HepG2 (cell line): Measurements from ENCODE around the gene DNAJC5. TPM values are rescaled to one million over a fixed set of nuclear protein-coding genes. Genes with fewer than 3 reads are reported as not detected.

Experiments
- CBFB ChIP-seq: sonication (generic); formaldehyde crosslinking; IDR thresholded peaks from 2 replicates; pipeline ENCODE4 v1.4.0; 2020; ENCODE audit warnings: missing genetic modification reagents
- DMAP1 ChIP-seq: IDR thresholded peaks from 2 replicates; pipeline ENCODE4 v1.6.1; 2016
- DNMT3B ChIP-seq: conservative IDR thresholded peaks from 2 replicates; pipeline ENCODE4 v1.6.1; 2016; ENCODE audit warnings: missing biosample characterization, control low read depth
- GATA4 ChIP-seq: sonication (generic); IDR thresholded peaks from 2 replicates; pipeline ENCODE4 v1.6.1; 2016; ENCODE audit warnings: antibody characterized with exemption, low read depth, borderline replicate concordance
- MXD4 ChIP-seq: IDR thresholded peaks from 2 replicates; pipeline ENCODE4 v1.6.1; 2016; ENCODE audit warnings: mild to moderate bottlenecking, missing biosample characterization, missing genetic modification reagents
- NAIF1 ChIP-seq: sonication (generic); formaldehyde crosslinking; IDR thresholded peaks from 2 replicates; pipeline ENCODE4 v1.5.0; 2020; ENCODE audit warnings: mild to moderate bottlenecking, missing genetic modification reagents, borderline replicate concordance
- NFIC ChIP-seq: IDR thresholded peaks from 2 replicates; pipeline ENCODE4 v1.6.1; 2012; ENCODE audit warnings: mild to moderate bottlenecking, low read length, inconsistent platforms
- POLR2AphosphoS2 ChIP-seq: IDR thresholded peaks from 2 replicates; pipeline ENCODE4 v1.6.1; 2011; ENCODE audit warnings: low read depth, low read length, improper control_type of control experiment
- RXRB ChIP-seq: IDR thresholded peaks from 2 replicates; pipeline ENCODE4 v1.6.1; 2016; ENCODE audit warnings: borderline replicate concordance, missing genetic modification reagents, missing compliant biosample characterization
- TMF1 ChIP-seq: sonication (generic); formaldehyde crosslinking; IDR thresholded peaks from 2 replicates; pipeline ENCODE4 v1.8.1; 2022; ENCODE audit warnings: low read depth, missing genetic modification reagents
- ZFP62 ChIP-seq: sonication (generic); formaldehyde crosslinking; IDR thresholded peaks from 2 replicates; pipeline ENCODE4 v1.4.0; 2020; ENCODE audit warnings: missing genetic modification reagents
- ZMYM2 ChIP-seq: sonication (generic); formaldehyde crosslinking; IDR thresholded peaks from 2 replicates; pipeline ENCODE4 v1.8.0; 2022; ENCODE audit warnings: mild to moderate bottlenecking, missing genetic modification reagents
- ZNF264 ChIP-seq: sonication (generic); formaldehyde crosslinking; IDR thresholded peaks from 2 replicates; pipeline ENCODE4 v1.4.0; 2020; ENCODE audit warnings: missing genetic modification reagents
- ZNF331 ChIP-seq: sonication (generic); formaldehyde crosslinking; IDR thresholded peaks from 2 replicates; pipeline ENCODE4 v1.4.0; 2020; ENCODE audit warnings: missing genetic modification reagents
- ZNF557 ChIP-seq: sonication (generic); formaldehyde crosslinking; IDR thresholded peaks from 2 replicates; pipeline ENCODE4 v1.4.0; 2020; ENCODE audit warnings: missing genetic modification reagents
- ZNF558 ChIP-seq: sonication (generic); formaldehyde crosslinking; IDR thresholded peaks from 2 replicates; pipeline ENCODE4 v1.9.0; 2022; ENCODE audit warnings: mild to moderate bottlenecking, missing genetic modification reagents, borderline replicate concordance
- ZNF768 ChIP-seq: sonication (generic); formaldehyde crosslinking; IDR thresholded peaks from 2 replicates; pipeline ENCODE4 v1.4.0; 2020; ENCODE audit warnings: missing genetic modification reagents
- ZNF790 ChIP-seq: sonication (generic); formaldehyde crosslinking; IDR thresholded peaks from 2 replicates; pipeline ENCODE4 v1.8.0; 2022; ENCODE audit warnings: missing genetic modification reagents, mild to moderate bottlenecking, borderline replicate concordance
- polyA plus RNA-seq, 8 experiments: library from polyadenylated mRNA; depleted of rRNA in 3 of 8; stranded (reverse) in 7 of 8; unstranded in 1 of 8; fragments of >200 nt; fragmentation: Illumina TruSeq in 4 of 8; extraction: Trizol in 4 of 8; gene quantifications; 2 replicates each; pipeline versions ENCODE4 v1.2.1 to v1.2.3, GENCODE V29; 2011 to 2016; ENCODE audit warnings: low read depth in 4 of 8, missing spikeins in 1 of 8, mixed read lengths in 1 of 8; ENCODE audit not compliant: insufficient read depth in 1 of 8
- total RNA-seq, 5 experiments: library from RNA; depleted of rRNA; stranded (reverse); fragments of >200 nt; fragmentation: Illumina TruSeq; extraction: Trizol; gene quantifications; 2 replicates each; pipeline ENCODE4 v1.2.3, GENCODE V29; 2016; ENCODE audit warnings: low read depth in 1 of 5
- TF ChIP-seq, protein P1 (sequence below): IDR thresholded peaks from 2 replicates; pipeline ENCODE4 v1.6.1; 2012; ENCODE audit warnings: low read length, improper control_type of control experiment
- TF ChIP-seq, protein P2 (sequence below): sonication (generic); formaldehyde crosslinking; IDR thresholded peaks from 2 replicates; pipeline ENCODE4 v1.9.0; 2021; ENCODE audit warnings: missing genetic modification reagents, borderline replicate concordance
- TF ChIP-seq, protein P3 (sequence below): sonication (generic); formaldehyde crosslinking; conservative IDR thresholded peaks from 2 replicates; pipeline ENCODE4 v1.8.0; 2022; ENCODE audit warnings: low read depth, missing genetic modification reagents
- TF ChIP-seq, protein P4 (sequence below): sonication (generic); formaldehyde crosslinking; IDR thresholded peaks from 2 replicates; pipeline ENCODE4 v1.4.0; 2020; ENCODE audit warnings: mild to moderate bottlenecking, missing genetic modification reagents
- TF ChIP-seq, protein P5 (sequence below): fragments of 450-650 bp; IDR thresholded peaks from 2 replicates; pipeline ENCODE4 v1.6.1; 2017

Gene DNAJC5
- total and polyA plus RNA-seq, 2 of the 13 experiments (the other 11 are each of a cell fraction or from before 2014, with no cell fraction given) = 42.8 to 64.5 TPM

DNA sequence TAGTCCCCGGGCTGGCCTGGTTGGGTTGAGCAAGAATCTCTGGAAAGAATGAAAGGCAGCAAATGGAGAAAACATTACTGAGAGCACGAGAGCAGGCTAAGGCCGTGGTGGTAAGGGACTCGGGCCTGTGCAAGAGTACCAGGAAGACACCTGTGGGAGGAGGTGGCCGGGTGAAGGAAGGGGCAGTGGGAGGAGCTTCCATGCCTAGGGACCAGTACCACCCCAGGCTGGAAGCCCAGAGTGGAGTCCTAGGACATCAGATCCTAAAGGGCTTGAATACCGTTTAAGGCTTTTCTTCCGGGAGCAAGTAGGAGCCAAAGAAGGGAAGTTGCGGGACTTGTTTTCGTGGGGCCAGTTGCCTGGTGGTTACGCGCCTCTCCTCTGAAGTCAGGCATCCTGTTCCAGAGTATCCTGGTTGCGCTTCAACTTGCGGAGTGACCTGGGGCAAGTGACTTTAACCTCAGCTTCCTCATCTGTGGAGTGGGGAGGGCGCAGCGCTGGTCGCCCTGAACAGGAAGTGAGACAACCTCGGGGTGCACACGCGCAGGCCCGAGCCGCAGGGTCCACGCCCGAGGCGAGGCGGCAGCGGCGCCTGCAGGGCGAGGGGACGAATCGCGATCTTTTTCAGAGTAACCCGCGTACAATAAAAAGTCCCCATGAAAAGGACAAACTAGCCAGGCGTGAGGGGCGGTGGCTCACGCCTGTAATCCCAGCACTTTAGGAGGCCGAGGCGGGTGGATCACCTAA lies 31.0 kb upstream of the DNAJC5 start (continued):
- TF ChIP-seq, protein P1, sequence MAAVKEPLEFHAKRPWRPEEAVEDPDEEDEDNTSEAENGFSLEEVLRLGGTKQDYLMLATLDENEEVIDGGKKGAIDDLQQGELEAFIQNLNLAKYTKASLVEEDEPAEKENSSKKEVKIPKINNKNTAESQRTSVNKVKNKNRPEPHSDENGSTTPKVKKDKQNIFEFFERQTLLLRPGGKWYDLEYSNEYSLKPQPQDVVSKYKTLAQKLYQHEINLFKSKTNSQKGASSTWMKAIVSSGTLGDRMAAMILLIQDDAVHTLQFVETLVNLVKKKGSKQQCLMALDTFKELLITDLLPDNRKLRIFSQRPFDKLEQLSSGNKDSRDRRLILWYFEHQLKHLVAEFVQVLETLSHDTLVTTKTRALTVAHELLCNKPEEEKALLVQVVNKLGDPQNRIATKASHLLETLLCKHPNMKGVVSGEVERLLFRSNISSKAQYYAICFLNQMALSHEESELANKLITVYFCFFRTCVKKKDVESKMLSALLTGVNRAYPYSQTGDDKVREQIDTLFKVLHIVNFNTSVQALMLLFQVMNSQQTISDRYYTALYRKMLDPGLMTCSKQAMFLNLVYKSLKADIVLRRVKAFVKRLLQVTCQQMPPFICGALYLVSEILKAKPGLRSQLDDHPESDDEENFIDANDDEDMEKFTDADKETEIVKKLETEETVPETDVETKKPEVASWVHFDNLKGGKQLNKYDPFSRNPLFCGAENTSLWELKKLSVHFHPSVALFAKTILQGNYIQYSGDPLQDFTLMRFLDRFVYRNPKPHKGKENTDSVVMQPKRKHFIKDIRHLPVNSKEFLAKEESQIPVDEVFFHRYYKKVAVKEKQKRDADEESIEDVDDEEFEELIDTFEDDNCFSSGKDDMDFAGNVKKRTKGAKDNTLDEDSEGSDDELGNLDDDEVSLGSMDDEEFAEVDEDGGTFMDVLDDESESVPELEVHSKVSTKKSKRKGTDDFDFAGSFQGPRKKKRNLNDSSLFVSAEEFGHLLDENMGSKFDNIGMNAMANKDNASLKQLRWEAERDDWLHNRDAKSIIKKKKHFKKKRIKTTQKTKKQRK = no peak
- TF ChIP-seq ZNF558 (CRISPR knock-in tag) (0 out of 2 replicates have a peak, but pooled peaks have one; percentile 27), DMAP1 (CRISPR knock-in tag) (no peak; the same call in 1 of the 2 replicates), ZNF331 (CRISPR knock-in tag) (peak; percentile 90), ZNF264 (CRISPR knock-in tag) (no peak; the same call in 1 of the 2 replicates), ZNF557 (CRISPR knock-in tag) (peak; percentile 16; the same call in 1 of the 2 replicates), DNMT3B (peak; percentile 94), GATA4 (no peak), CBFB (CRISPR knock-in tag) (peak; percentile 77), RXRB (CRISPR knock-in tag) (peak; percentile 78), MXD4 (CRISPR knock-in tag) (peak; percentile 68), ZFP62 (no peak), TMF1 (peak; percentile 24; the same call in 1 of the 2 replicates), ZMYM2 (peak; percentile 58; the same call in 1 of the 2 replicates), POLR2AphosphoS2 (no peak), NFIC (no peak; the same call in 1 of the 2 replicates), NAIF1 (CRISPR knock-in tag) (peak; percentile 93), ZNF768 (CRISPR knock-in tag) (peak; percentile 93), ZNF790 (CRISPR knock-in tag) (0 out of 2 replicates have a peak, but pooled peaks have one; percentile 33)
- TF ChIP-seq, protein P2, sequence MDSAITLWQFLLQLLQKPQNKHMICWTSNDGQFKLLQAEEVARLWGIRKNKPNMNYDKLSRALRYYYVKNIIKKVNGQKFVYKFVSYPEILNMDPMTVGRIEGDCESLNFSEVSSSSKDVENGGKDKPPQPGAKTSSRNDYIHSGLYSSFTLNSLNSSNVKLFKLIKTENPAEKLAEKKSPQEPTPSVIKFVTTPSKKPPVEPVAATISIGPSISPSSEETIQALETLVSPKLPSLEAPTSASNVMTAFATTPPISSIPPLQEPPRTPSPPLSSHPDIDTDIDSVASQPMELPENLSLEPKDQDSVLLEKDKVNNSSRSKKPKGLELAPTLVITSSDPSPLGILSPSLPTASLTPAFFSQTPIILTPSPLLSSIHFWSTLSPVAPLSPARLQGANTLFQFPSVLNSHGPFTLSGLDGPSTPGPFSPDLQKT (CRISPR knock-in tag) = no peak
- TF ChIP-seq, protein P3, sequence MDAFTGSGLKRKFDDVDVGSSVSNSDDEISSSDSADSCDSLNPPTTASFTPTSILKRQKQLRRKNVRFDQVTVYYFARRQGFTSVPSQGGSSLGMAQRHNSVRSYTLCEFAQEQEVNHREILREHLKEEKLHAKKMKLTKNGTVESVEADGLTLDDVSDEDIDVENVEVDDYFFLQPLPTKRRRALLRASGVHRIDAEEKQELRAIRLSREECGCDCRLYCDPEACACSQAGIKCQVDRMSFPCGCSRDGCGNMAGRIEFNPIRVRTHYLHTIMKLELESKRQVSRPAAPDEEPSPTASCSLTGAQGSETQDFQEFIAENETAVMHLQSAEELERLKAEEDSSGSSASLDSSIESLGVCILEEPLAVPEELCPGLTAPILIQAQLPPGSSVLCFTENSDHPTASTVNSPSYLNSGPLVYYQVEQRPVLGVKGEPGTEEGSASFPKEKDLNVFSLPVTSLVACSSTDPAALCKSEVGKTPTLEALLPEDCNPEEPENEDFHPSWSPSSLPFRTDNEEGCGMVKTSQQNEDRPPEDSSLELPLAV (CRISPR knock-in tag) = no peak
- TF ChIP-seq, protein P4, sequence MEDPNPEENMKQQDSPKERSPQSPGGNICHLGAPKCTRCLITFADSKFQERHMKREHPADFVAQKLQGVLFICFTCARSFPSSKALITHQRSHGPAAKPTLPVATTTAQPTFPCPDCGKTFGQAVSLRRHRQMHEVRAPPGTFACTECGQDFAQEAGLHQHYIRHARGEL (CRISPR knock-in tag) = no peak; the same call in 1 of the 2 replicates
- TF ChIP-seq, protein P5, sequence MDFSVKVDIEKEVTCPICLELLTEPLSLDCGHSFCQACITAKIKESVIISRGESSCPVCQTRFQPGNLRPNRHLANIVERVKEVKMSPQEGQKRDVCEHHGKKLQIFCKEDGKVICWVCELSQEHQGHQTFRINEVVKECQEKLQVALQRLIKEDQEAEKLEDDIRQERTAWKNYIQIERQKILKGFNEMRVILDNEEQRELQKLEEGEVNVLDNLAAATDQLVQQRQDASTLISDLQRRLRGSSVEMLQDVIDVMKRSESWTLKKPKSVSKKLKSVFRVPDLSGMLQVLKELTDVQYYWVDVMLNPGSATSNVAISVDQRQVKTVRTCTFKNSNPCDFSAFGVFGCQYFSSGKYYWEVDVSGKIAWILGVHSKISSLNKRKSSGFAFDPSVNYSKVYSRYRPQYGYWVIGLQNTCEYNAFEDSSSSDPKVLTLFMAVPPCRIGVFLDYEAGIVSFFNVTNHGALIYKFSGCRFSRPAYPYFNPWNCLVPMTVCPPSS = no peak
